ENCODE measurements around the gene IGSF9B.

- TF ChIP-seq, protein P1, sequence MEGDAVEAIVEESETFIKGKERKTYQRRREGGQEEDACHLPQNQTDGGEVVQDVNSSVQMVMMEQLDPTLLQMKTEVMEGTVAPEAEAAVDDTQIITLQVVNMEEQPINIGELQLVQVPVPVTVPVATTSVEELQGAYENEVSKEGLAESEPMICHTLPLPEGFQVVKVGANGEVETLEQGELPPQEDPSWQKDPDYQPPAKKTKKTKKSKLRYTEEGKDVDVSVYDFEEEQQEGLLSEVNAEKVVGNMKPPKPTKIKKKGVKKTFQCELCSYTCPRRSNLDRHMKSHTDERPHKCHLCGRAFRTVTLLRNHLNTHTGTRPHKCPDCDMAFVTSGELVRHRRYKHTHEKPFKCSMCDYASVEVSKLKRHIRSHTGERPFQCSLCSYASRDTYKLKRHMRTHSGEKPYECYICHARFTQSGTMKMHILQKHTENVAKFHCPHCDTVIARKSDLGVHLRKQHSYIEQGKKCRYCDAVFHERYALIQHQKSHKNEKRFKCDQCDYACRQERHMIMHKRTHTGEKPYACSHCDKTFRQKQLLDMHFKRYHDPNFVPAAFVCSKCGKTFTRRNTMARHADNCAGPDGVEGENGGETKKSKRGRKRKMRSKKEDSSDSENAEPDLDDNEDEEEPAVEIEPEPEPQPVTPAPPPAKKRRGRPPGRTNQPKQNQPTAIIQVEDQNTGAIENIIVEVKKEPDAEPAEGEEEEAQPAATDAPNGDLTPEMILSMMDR (IDR thresholded peaks at IDR 0.05; ENCODE audit: low read depth, low read length), result no peak
- TF ChIP-seq EZH2phosphoT487 (IDR thresholded peaks at IDR 0.05; ENCODE audit: low read depth), result no peak
Observed at GRCh38 chr11:133971881-133972280, 15.1 kb upstream of the IGSF9B start.

All from OCI-LY3 (cell line).